Stimulated activated CD8-positive, alpha-beta memory T cell treated with anti-CD3 and anti-CD28 coated beads, Interleukin-4, amount 100 ng/mL, for 48 hours (primary cell): ENCODE data around the gene CAMK4.

Source experiments
- DNase-seq: peaks from one replicate; pipeline ENCODE4 v3.0.0-alpha.2; 2020

The CAMK4 gene

DNA sequence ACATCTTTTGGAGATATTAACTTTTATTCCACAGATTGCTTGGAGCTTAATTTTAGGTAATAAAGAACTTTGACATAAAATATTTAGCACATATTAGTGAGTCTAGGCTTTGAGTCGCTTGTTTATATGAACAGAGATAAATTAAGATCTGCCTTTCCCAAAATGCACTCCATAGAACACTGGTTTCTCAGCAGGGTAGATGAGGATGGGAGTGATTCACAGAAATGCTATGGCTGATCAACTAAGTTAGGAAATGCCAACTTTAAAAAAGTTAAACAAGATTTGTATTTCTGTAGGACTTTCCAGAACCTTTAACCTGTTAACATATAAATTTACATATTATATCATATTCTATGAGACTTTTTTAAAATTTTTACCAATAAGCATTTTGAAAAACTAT, 222.9 kb downstream of the CAMK4 start:
- DNase-seq: no peak

DNA sequence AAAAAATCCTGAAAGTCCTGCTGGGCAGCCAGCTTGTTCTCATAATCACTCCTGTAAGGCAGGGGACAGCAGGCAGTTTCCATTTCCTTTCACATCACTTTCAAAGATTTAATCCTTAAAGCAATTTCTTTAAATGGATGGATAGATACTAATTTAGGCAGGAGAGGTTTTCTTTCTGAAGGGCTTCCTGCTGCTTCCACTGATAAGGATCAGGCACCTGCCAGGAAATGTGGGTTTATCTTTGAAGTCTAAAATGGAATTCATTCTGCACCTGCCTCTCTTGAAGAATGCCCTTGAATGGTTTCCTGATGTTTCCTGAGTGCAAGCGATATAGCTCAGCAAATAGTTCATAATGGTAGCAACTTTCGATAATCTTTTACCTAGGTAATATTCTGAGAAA, 223.6 kb downstream of the CAMK4 start:
- no peak for DNase-seq

DNA sequence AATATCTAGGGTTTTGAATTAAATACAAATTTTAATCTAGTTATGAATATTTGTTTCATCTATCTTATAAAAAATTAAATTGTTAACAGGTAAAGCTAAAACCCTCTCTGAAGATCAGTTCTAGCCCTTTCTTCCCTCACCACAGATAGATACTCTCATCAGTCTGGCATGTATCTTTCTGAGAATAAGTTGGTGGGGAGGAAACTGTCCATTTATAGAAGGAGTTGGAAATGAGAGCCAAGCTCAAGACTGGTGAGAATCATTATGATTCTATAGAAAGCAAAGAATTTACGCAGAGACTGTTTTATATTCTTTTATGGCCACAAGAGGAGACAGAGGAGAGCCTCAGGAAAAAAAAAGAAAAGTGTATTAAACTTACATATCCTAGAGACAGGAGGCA, 229.1 kb downstream of the CAMK4 start:
- no peak for DNase-seq

DNA sequence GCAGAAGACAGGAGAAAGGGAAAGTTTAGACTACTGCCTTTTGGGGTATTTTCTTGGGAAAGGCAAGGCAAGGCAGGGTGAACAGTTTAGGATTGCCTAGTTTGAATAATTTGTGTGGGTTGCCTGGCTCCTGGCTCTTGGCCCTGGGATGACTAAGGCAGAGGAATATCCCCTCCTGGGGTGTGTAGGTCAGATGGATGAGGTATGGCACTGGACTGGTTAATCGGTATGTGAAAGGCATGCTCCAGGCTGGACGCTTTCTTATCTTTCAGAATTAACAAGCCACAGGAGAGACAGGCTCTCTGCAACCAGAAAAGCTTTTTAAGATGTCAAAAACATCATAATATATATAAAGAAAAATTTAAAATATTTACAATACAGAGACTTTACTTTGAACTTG, 229.6 kb downstream of the CAMK4 start:
- no peak for DNase-seq

DNA sequence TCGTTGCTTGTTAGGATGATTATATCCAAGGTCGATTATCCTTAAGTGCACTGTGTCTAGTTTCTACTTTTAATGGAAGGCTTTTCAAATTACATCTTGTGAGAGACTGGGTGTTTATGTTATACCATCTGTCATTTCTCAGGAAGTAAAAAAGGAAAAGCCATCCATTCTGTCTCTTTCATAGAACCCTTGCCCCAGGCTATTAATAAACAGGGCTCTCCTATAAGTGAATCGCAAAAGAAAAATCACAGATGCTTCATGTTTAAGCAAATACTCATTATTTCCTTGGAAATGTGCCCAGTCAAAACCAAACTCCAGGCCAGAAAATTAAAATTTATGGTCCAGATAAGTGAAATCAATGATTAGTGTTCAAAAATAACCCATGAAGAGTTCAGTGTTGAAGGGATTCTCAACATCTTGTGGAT, 230.0 kb downstream of the CAMK4 start:
- no peak for DNase-seq

DNA sequence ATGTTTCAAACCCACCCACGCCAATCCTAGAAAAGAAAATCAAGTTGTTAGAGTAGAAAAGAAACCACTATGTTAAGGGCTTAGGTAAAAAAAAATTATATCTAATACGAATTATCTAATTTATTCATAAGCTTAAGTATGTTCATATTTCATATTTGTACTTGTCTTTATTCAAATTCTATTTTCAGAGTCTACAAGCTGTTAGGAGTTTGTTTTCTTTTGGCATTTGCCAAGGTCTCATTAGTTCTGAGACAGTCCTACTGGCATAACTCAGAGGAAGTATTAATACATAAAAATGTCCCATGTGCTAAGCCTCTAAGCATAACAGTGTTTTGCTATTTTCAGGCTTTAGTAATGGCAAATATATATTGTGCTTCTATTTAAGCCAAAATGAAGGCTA, 230.6 kb downstream of the CAMK4 start:
- DNase-seq: no peak

DNA sequence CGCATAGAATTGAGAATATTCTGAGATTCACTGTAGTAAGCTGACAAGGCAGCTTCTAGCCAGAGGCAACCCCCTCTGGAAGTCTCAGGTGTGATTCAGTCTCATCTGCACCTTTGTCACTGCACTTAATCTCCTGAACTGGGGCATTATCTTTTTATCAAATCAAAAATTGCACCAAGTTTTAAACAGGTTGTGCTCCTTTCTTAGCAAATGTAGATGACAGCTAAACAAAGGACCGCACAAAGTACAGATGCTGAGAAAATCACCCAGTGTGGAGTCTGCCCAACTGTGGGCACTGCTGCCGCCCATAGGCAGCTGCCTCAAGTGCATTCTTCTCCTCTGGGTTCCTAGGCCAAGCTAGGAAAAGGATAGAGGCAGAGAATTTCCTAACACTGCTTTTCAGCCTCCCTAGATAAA, 237.1 kb downstream of the CAMK4 start:
- no peak for DNase-seq

DNA sequence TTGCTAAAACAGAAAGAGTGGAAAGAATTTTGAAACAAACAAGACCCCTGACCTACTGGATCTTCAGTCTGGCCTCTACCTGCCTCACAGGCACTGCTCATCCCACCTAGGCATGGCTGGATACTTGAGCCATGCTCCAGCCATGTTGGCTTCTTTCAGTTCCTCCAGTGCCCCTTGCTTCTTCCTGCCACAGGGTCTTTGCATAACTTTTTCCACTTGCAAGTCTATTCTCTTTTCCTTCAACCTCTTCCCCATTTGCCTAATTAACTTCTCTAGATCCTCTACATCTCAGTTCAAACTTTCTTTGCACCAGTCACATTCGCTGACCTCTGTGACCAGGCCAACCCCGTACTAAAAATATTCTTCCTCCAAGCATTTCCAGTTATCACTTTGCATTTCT, 237.8 kb downstream of the CAMK4 start:
- no peak for DNase-seq

DNA sequence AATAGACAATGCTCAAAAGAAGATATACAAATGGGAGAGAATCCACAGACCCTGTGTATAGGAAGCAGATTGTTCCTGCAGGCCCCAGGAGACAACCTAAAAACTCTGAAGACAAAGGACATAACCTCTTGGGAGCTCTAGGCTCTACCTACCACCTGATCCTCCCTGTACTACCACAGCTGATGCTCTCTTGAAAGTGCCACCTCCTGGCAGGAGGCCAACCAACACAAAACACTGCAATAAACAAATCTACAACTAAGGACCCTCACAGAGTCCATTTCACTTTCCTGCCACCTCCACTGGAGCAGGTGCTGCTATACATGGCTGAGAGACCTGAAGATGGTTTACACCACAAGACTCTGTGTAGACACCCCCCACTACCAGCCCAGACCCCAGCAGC, 239.1 kb downstream of the CAMK4 start:
- no peak for DNase-seq

DNA sequence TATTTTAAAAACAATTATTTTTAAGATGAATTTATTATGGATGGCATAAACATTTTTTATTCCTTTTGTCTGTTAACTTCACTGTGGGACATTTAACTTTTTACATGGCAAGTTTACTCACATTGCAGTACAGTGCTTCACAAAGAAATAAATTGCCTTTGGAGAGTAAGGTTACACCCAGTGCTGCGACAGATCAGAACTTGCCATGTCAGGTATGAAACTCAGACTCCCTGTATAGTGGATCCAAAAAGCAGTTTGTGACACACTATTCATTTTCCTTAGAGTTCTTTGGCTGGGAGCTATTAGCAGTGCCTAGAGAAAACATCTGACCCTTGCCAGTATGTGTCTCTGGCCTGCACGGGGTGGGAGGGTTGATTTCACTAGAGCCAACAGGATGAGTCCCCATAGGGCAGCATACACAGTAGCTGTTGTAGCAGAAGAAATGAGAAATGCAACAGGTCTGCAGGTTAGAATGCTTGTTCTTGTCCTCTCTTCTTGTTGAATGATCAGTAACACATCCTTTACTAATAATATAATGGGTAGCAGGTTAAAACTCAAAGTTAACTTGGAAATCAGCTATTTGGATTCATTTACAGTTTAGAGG, 245.2 kb downstream of the CAMK4 start:
- no peak for DNase-seq

DNA sequence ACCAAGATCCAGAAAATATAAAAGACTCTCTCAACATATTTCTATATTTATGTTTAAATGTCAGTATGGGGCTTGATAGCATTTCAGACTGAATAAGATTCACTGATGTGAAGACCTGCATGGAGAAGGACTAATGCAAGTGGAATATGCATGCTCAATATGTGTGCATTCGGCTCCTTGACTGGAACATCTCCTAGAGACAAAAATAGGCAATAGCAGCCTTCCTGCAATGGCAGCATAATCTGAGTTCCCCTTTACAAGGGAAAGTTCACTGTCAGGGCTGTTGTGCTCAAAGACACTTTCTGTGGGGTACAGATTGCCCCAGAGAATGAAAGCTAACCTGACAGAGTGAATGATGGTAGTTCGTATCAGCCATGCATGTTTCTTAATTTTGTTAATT, 245.7 kb downstream of the CAMK4 start:
- DNase-seq: no peak

DNA sequence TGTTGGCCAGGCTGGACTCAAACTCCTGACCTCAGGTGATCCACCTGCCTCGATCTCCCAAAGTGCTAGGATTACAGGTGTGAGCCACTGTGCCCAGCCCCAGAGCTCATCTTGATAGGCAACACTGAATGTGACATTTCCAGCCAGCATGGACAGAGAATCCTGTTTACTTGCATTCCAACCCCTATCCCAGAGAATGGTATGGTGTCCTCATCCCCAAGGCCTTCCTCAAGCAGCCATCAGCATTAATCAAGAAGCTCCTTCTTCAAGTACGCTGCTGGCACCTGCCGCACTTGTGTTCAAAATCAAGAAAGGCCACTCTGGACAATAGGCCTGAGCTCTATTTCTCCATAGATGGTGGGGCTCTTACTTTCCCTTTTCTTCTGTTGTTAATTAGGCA, 247.9 kb downstream of the CAMK4 start:
- DNase-seq: no peak

DNA sequence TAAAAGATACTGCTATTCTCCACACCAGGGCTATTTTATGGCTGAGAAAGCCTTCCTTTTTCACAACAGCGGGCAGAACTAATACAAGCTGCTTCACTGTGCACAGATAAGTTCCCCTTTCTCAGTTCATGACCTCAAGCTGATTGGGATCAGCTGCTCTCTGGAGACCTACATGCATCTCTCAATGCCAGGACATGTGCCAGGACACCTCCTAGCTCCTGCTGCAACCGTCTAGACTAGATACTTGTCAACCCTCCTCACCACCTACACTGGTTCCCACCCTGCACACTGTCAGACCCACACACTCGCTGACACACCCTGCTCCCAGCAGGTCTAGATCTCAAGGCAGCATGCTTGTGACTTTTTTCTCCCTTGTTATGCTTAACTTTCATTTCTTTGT, 248.4 kb downstream of the CAMK4 start:
- no peak for DNase-seq

DNA sequence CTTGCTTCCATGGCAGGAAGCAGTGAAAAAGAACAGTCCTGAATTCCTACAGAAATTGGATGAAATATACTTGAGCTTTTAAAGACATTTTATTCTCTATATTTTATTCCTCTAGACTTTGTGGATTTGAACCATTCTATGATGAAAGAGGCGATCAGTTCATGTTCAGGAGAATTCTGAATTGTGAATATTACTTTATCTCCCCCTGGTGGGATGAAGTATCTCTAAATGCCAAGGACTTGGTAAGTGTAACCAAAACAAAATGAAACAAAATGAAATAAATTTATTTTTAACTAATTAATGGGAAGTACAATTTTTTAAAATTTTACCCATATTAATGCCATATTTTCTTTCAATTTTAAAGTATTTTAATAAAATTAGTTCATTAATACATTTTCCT, 254.1 kb downstream of the CAMK4 start:
- no peak for DNase-seq

DNA sequence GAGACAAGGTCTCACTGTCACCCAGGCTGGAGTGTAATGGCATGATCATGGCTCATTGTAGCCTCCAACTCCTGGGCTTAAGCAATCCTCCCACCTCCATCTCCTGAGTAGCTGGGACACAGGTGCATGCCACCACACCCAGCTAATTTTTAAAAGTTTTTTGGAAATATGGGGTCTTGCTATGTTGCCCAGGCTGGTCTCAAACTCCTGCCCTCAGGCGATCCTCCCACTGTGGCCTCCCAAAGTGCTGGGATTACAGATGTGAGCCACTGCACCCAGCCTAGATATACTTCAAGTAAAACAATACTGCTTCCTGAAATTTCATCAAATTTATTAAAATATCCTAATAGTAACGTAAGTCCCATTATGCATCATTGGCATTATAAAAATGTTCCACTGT, 254.7 kb downstream of the CAMK4 start:
- DNase-seq: no peak

DNA sequence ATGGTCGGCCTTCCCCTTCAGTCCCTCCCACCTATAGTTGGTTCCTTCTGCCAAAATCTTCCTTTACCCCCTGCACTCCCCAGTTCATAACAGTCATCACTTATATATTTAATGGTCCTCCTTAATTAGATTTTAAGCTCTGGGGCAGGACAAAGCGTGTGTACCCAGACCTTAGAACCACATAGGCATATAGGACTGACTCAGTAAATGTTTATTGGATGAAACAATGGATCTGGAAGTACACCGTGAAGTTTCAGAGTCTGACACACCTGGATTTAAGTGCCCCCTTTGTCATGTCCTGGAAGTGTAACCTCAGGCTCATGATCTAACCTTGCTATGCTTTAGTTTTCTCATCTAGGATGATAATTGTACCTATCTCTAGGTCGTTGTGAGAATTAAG, 256.2 kb downstream of the CAMK4 start:
- no peak for DNase-seq

DNA sequence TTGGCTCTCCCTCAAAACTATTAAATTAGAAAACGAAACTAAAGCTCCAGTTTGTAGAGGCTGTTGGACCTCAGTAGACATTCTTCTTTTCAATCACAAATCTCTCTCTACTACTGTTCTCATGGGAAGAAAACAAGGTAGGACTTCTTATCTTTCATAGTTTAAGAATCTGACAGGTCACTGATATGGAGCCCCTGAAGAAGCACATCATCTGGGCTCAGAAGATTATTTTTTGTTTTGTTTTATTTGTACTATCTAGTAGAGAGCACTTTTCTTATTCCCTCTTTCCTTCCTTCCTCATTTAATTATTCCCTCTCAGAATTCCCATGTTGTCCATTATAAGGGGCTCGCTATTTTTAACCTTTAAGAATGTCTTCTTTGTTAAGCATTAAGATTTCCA, 261.9 kb downstream of the CAMK4 start:
- DNase-seq: no peak

DNA sequence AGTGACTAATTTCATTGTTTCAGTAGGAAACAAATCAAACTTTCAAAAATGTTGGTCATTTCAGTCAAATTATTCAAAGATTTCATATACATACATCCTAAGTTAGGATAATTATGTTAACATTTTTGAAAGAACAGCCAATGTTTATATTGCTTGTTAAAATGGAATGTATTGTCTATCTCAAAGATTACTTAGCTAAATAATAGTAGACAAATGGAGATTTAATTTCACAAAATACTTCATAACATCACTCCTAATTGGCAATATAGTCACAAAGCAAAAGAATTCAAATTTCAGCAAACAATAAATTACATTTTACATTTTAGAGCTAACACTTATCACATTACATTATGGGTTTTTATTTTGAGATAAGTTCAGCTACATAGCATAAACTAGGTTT, 262.7 kb downstream of the CAMK4 start:
- DNase-seq: no peak

DNA sequence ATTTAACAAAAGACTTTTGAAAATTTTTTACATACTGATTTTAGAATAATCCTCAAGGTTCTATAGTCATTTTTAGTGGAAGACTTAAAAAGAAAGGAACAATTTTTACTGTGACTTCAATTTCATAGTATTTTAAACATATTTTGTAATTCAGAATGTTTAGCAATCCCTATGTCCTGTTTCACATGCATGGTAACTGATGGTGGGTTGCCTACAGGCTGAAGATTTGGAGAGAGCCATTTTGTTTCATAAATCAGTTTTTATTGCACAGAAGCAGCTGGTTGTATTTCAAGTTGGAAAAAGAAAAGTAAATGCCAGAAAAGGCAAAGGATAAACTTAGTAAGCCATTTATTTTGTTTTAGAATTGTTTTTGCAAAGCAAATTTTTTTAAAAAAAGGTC, 264.2 kb downstream of the CAMK4 start:
- DNase-seq: no peak

DNA sequence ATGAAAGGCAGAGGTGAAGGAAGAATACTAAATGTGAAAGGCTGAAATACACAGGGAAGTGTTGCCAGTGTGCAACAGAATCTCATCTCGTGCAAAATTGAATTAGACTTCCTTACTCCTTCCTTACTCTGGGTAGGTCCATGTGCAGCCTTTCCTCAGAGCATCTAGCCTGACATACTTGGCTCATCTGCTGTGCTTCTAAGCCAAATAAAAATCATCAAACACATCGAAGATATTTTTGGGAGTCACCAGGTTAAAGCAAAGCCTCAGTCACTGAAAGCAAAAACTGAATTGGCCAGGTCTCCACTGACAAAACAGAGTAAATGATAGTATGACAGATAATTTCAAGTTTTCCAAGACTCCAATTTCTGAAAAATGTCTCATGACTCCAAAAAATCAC, 268.8 kb downstream of the CAMK4 start:
- DNase-seq: no peak

DNA sequence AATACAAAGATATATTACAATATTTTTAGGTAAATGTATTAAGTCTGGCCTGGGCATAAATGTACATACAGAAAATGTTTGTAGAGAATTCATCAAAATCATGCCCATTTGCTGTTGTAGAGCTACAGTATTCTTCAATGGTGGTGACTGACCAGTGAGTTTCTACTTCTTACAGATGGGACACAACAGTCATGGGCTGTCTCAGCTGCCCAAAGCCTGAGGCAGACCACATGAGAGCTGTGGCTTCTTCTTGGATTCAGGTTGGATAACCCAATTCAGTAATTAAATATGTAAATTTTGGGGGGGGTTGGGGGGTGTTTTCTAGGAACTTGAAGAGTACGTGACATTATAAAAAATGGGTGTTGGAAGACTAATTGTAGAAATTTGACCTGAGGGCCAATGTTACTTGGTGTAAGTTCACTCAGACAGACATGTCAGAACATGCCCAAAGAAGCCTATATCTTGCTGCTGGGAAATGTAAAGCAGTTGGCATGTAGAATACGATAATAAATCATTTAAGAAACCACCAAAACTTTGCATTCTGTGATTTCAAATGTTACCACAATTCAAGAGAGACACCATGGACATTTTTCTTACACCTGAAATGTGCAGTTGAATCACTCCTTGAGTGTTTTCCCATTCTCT, 270.3 kb downstream of the CAMK4 start:
- DNase-seq: no peak

DNA sequence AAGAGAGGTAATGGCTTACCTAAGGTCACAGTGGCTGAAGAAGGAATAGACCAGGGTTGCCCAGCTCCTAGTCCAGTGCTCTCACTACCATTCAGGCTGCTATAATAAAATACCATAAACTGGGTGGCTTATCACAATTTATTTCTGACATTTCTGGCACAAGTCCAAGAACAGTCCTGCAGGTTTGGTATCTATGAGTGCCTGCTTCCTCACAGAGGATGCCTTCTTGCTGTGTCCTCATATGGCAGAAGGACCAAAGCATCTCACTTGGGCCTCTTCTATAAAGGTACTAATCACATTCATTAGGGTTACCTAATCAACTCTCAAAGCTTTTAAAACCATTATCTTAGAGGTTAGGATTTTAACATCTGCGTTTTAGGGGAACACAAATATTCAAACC, 271.0 kb downstream of the CAMK4 start:
- no peak for DNase-seq

DNA sequence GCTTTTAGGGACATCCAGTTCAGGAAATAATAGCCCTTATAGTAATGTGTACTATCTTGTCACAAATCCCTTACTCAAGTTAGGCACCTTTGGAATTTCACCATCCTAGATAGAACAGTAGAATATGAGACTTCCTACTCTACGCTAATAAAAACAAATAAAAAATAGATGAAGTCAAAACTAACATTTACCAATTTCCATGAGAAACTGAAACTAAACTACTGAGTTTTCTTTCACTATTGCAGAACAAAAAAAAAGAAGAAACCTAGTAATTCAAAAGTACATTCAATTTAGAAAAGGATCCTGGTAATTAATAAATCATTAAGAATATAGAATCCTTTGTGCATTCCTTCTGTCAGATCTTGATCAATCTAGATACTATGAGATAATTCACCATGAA, 274.2 kb downstream of the CAMK4 start:
- DNase-seq: no peak

DNA sequence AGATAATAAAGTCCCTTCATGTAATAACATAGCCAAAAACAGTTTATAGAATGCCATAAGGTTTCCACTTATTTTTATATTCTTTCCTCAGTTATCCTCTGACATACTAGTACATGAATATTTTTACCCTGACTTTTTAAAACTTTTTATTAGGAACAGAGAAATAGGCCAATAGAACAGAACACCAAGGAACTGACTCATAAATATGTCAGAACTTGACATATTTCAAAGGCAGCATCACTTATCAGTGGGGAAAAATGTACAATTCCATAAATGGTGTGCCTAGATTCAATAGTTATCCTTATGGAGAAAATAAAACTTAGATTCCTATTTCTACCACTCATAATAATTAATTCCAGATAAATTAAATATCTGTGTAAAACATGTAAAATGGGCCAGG, 278.8 kb downstream of the CAMK4 start:
- no peak for DNase-seq

DNA sequence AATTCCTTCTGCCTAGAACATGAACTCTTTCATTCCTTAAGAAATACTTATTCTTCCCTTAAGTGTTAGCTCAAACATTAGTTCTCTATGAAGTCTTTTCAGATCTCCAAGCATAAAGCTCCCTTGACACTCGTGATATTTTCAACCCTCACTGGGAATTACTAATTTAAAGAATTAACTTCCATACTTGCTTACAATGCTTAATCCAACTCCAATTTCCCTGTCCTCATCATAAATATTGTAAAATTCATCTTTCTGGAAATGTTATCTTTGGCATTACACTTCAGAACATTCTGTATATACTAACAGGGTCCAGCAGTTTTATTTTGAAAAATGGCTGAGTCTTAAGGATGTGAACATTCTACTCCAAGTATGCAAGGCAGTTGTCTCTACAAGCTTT, 280.9 kb downstream of the CAMK4 start:
- no peak for DNase-seq
